GM12892 (cell line): Measurements from ENCODE around the gene SCN7A.

Experiments
- POLR2A ChIP-seq: IDR thresholded peaks from 2 replicates; pipeline ENCODE4 v1.6.1; 2011; ENCODE audit warnings: low read depth, low read length, control low read depth
- POLR2AphosphoS5 ChIP-seq: IDR thresholded peaks from 2 replicates; pipeline ENCODE4 v1.6.1; 2011; ENCODE audit warnings: low read depth, low read length, control low read depth
- TAF1 ChIP-seq: IDR thresholded peaks from 2 replicates; pipeline ENCODE4 v1.6.1; 2011; ENCODE audit warnings: low read depth, mild to moderate bottlenecking, control low read depth, low read length, borderline replicate concordance

DNA sequence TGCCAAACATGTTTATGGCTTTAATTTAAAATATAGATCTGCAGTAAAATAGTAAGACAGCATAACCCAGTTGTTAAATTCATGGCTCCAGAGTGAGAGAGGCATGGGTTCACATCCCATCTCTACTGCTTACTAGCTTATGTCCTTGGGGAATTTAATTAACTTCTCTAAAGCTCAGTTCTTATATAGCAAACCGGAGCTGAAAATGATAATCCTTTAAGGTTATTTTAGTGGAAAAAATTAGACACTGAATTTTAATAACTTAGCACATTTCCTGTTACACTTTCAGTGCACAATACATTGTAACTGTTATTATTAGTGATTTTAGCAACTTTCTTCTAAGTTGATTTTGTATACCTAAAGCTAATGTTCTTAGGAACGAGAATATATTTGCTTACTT is 133.1 kb downstream of the SCN7A start:
- TF ChIP-seq POLR2A: no peak
- no peak for TF ChIP-seq POLR2AphosphoS5
- no peak for TF ChIP-seq TAF1
